ENCODE results near the gene AFAP1.

Gene AFAP1

DNA sequence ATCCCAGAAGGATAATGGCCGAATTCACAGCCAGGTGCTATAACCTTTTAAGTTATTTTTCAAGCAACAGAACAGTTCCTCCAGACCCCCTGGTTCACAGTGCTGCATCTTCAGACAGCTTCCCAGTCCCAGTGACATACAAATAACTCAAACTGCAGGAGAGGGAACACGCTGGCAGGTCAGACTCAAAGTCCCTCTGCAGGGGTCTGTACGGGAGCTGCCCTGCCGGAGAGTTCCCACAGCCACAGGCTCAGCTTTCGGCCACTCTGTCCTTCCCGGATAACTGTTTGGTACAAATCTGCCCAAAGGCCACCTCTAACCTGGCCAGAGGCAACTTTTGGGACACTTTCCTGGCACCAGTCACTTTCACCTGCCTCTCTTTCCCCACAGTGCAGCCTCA lies 230.2 kb downstream of the AFAP1 start:
- no peak for DNase-seq (ENCODE audit: low read depth)
- no peak overlapping the region for H3K4me3 ChIP-seq (ENCODE audit: low read depth, low read length)
- no peak for TF ChIP-seq CTCF (IDR thresholded peaks at IDR 0.05; ENCODE audit: insufficient read depth, low read depth, low read length, missing control alignments)

DNA sequence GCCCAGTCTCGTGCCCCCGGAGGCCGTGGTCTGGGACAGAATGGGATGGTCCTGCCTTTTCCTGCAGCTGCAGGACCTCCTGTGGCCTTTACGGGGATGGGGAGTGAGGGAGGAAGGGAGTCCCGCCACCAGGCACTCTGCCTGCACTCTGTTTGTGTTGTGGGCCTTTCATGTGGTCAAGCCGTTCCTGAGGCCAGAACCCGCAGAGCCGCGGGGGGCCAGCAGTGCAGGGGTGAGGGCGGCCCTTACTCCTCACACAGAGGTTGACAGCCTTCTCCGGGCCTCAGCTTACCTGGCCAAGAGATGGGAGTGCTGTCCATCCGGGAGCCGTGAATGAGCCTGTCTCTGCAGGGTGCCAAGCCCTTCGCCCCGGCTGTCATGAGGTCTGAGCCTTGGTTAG lies 230.7 kb downstream of the AFAP1 start:
- TF ChIP-seq CTCF (IDR thresholded peaks at IDR 0.05; ENCODE audit: insufficient read depth, low read depth, low read length, missing control alignments): no peak
- no peak for DNase-seq (ENCODE audit: low read depth)
- no peak overlapping the region for H3K4me3 ChIP-seq (ENCODE audit: low read depth, low read length)
